GM19193 (cell line): Measurements from ENCODE around the gene SKIC8.

Experiments
- POLR2A ChIP-seq: IDR thresholded peaks from 4 replicates; pipeline ENCODE4 v1.6.1; 2011; ENCODE audit not compliant: insufficient read depth, insufficient read length; ENCODE audit errors: extremely low read depth

SKIC8 gene

GRCh38 chr15:78260489-78260888 lies 38.9 kb downstream of the SKIC8 start:
- TF ChIP-seq POLR2A: no peak

GRCh38 chr15:78259232-78259631 lies 40.2 kb downstream of the SKIC8 start:
- TF ChIP-seq POLR2A: no peak

GRCh38 chr15:78257681-78258080 lies 41.7 kb downstream of the SKIC8 start:
- TF ChIP-seq POLR2A: no peak

GRCh38 chr15:78256044-78256437 lies 43.4 kb downstream of the SKIC8 start:
- TF ChIP-seq POLR2A: no peak

GRCh38 chr15:78255421-78256043 lies 43.9 kb downstream of the SKIC8 start:
- TF ChIP-seq POLR2A: no peak

GRCh38 chr15:78251136-78251535 lies 48.3 kb downstream of the SKIC8 start:
- no peak for TF ChIP-seq POLR2A

- TF ChIP-seq POLR2A: no peak
Observed at GRCh38 chr15:78249131-78249530, 50.3 kb downstream of the SKIC8 start.

GRCh38 chr15:78247911-78248310 lies 51.5 kb downstream of the SKIC8 start:
- no peak for TF ChIP-seq POLR2A

GRCh38 chr15:78244893-78245292 lies 54.5 kb downstream of the SKIC8 start:
- TF ChIP-seq POLR2A: no peak

- no peak for TF ChIP-seq POLR2A
Observed at GRCh38 chr15:78244101-78244500, 55.3 kb downstream of the SKIC8 start.

GRCh38 chr15:78243491-78243941 lies 55.9 kb downstream of the SKIC8 start:
- no peak for TF ChIP-seq POLR2A

GRCh38 chr15:78243058-78243457 lies 56.4 kb downstream of the SKIC8 start:
- TF ChIP-seq POLR2A: no peak

- no peak for TF ChIP-seq POLR2A
Observed at GRCh38 chr15:78242128-78242527, 57.3 kb downstream of the SKIC8 start.

GRCh38 chr15:78241017-78241416 lies 58.4 kb downstream of the SKIC8 start:
- TF ChIP-seq POLR2A: no peak

- TF ChIP-seq POLR2A: no peak
Observed at GRCh38 chr15:78239811-78240210, 59.6 kb downstream of the SKIC8 start.

- no peak for TF ChIP-seq POLR2A
Observed at GRCh38 chr15:78237146-78237545, 62.3 kb downstream of the SKIC8 start.

GRCh38 chr15:78236491-78236890 lies 62.9 kb downstream of the SKIC8 start:
- TF ChIP-seq POLR2A: no peak

- no peak for TF ChIP-seq POLR2A
Observed at GRCh38 chr15:78234515-78235040, 64.8 kb downstream of the SKIC8 start, which contains the start of gene ACSBG1. Gene ACSBG1, minus strand, starts transcription at chr15:78234565. Its CDS starts 64 bp downstream, at chr15:78234501.

- TF ChIP-seq POLR2A: no peak
Observed at GRCh38 chr15:78233496-78233895, 65.9 kb downstream of the SKIC8 start.
